PFSK-1 (cell line): ENCODE results near the gene PSAPL1.

Experiments
- FOXP2 ChIP-seq: optimal IDR thresholded peaks from 2 replicates; pipeline ENCODE3; 2011; ENCODE audit warnings: borderline replicate concordance, control low read depth, inconsistent platforms; ENCODE audit not compliant: insufficient read depth; ENCODE audit errors: extremely low read length, extremely low read depth
- POLR2AphosphoS5 ChIP-seq: IDR thresholded peaks from 2 replicates; pipeline ENCODE4 v1.6.1; 2012; ENCODE audit warnings: low read depth, mild to moderate bottlenecking, control low read depth, low read length, moderate library complexity
- REST ChIP-seq, 2 experiments: IDR thresholded peaks; 2 replicates each; pipeline versions ENCODE4 v1.6.1 to v1.8.0; 2011 to 2012; ENCODE audit warnings: low read depth in 2 of 2, low read length in 2 of 2, control low read depth in 1 of 2, inconsistent platforms in 1 of 2, mild to moderate bottlenecking in 1 of 2, moderate library complexity in 1 of 2; ENCODE audit not compliant: insufficient read depth in 1 of 2
- SIN3A ChIP-seq: IDR thresholded peaks from 2 replicates; pipeline ENCODE4 v1.6.1; 2012; ENCODE audit warnings: mild to moderate bottlenecking, low read length, moderate library complexity, borderline replicate concordance; ENCODE audit not compliant: insufficient read depth
- TAF1 ChIP-seq: IDR thresholded peaks from 2 replicates; pipeline ENCODE4 v1.6.1; 2012; ENCODE audit warnings: low read length, control low read depth, borderline replicate concordance; ENCODE audit not compliant: insufficient read depth

The PSAPL1 gene

DNA sequence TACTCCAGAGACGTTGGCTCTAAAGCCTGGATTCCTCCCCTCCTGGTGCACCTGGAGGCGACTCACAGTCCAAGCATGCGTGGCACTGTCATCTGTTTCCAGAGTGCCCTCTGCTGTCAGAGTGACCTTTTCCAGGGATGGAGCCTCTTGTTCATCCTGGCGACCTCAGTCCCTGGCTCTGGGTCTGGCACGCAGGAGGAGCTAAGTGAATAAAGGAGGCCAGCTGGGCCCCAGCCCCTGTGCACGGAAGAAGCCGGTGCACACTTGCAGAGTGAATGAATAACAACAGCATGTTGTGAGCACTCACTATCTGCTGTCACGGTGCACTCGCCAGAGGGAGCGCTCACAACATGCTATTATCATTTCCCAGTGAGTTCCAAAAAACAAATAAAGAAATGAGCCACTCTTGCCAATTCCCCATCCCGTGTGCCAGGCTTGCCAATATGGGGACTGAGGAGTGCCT lies 27.8 kb upstream of the PSAPL1 start:
- TF ChIP-seq POLR2AphosphoS5 = no peak
- TF ChIP-seq REST (IDR thresholded peaks at IDR 0.05; ENCODE audit: insufficient read depth in 1 of 2, low read depth in 2 of 2, low read length in 2 of 2) = no peak
- TF ChIP-seq FOXP2 = no peak
- TF ChIP-seq SIN3A = no peak
- no peak for TF ChIP-seq TAF1

- TF ChIP-seq REST (IDR thresholded peaks at IDR 0.05; ENCODE audit: insufficient read depth in 1 of 2, low read depth in 2 of 2, low read length in 2 of 2) = no peak
- TF ChIP-seq FOXP2 = no peak
- no peak for TF ChIP-seq TAF1
- TF ChIP-seq SIN3A = no peak
- TF ChIP-seq POLR2AphosphoS5 = no peak
Observed at GRCh38 chr4:7461230-7461629, 26.5 kb upstream of the PSAPL1 start.

GRCh38 chr4:7460566-7460965 lies 25.8 kb upstream of the PSAPL1 start:
- TF ChIP-seq POLR2AphosphoS5 (no peak), TAF1 (no peak), REST (IDR thresholded peaks at IDR 0.05; ENCODE audit: insufficient read depth in 1 of 2, low read depth in 2 of 2, low read length in 2 of 2) (no peak), FOXP2 (no peak), SIN3A (no peak)

- TF ChIP-seq REST (IDR thresholded peaks at IDR 0.05; ENCODE audit: insufficient read depth in 1 of 2, low read depth in 2 of 2, low read length in 2 of 2) = no peak
- TF ChIP-seq TAF1 = no peak
- TF ChIP-seq POLR2AphosphoS5 = no peak
- no peak for TF ChIP-seq SIN3A
- TF ChIP-seq FOXP2 = no peak
Observed at GRCh38 chr4:7459471-7459870, 24.7 kb upstream of the PSAPL1 start.

DNA sequence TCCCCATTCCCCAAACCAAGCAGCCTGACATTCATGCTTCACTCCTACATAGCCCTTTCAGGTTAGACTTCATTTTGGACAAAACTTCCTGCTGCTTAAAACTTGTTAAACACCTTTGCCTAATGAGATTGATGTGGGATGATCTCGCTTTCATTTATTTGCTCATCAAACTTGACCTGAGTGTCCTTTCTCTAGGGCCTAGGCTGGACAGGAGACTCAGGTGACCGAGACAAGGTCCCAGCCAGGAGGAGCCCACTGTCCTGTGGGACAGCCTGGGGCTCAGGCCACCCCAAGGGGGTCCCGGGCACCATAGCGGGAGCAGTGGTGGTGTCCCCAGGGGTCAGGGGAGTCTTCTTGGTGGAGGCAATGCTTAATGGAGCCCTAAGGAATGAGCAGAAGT lies 23.7 kb upstream of the PSAPL1 start:
- no peak for TF ChIP-seq POLR2AphosphoS5
- no peak for TF ChIP-seq SIN3A
- no peak for TF ChIP-seq FOXP2
- TF ChIP-seq REST (IDR thresholded peaks at IDR 0.05; ENCODE audit: insufficient read depth in 1 of 2, low read depth in 2 of 2, low read length in 2 of 2) = no peak
- no peak for TF ChIP-seq TAF1
